ENCODE results near the gene GABRG3.

Gene GABRG3

GRCh38 chr15:26970712-26971210 is at the start of gene GABRG3:
Gene GABRG3, plus strand, starts transcription at chr15:26971181.
- DNase-seq: no peak

- no peak for DNase-seq
These were observed 49.5 kb upstream of the GABRG3 start for GRCh38 chr15:26921433-26921832.

GRCh38 chr15:26926081-26926480 is 44.9 kb upstream of the GABRG3 start:
- no peak for DNase-seq

- no peak for DNase-seq
These were observed 42.9 kb upstream of the GABRG3 start for GRCh38 chr15:26928051-26928450.

GRCh38 chr15:26929588-26929987 is 41.4 kb upstream of the GABRG3 start:
- no peak for DNase-seq

- no peak for DNase-seq
These were observed 36.1 kb upstream of the GABRG3 start for GRCh38 chr15:26934848-26935247.

- no peak for DNase-seq
These were observed 35.7 kb upstream of the GABRG3 start for GRCh38 chr15:26935322-26935721.

- DNase-seq: no peak
These were observed 34.5 kb upstream of the GABRG3 start for GRCh38 chr15:26936502-26936901.

GRCh38 chr15:26937134-26937533 is 33.8 kb upstream of the GABRG3 start:
- no peak for DNase-seq

GRCh38 chr15:26939398-26939797 is 31.6 kb upstream of the GABRG3 start:
- no peak for DNase-seq

GRCh38 chr15:26941489-26941888 is 29.5 kb upstream of the GABRG3 start:
- no peak for DNase-seq

GRCh38 chr15:26943866-26944265 is 27.1 kb upstream of the GABRG3 start:
- DNase-seq: no peak

GRCh38 chr15:26945046-26945445 is 25.9 kb upstream of the GABRG3 start:
- DNase-seq: no peak

- DNase-seq: no peak
These were observed 21.0 kb upstream of the GABRG3 start for GRCh38 chr15:26950001-26950400.

- no peak for DNase-seq
These were observed 16.6 kb upstream of the GABRG3 start for GRCh38 chr15:26954403-26954802.

- DNase-seq: no peak
These were observed 3.2 kb upstream of the GABRG3 start for GRCh38 chr15:26967719-26968269.

GRCh38 chr15:26968806-26969205 is 2.2 kb upstream of the GABRG3 start:
- no peak for DNase-seq

- no peak for DNase-seq
These were observed 464 bp downstream of the GABRG3 start for GRCh38 chr15:26971271-26972018.

GRCh38 chr15:26972636-26973035 is 1.7 kb downstream of the GABRG3 start:
- DNase-seq: no peak

- DNase-seq: no peak
These were observed 3.3 kb downstream of the GABRG3 start for GRCh38 chr15:26974120-26974780.

- DNase-seq: no peak
These were observed 10.5 kb downstream of the GABRG3 start for GRCh38 chr15:26981492-26981891.

GRCh38 chr15:26983822-26984221 is 12.8 kb downstream of the GABRG3 start:
- DNase-seq: no peak

GRCh38 chr15:26985050-26985449 is 14.1 kb downstream of the GABRG3 start:
- DNase-seq: no peak

- no peak for DNase-seq
These were observed 25.3 kb downstream of the GABRG3 start for GRCh38 chr15:26996250-26996649.

Data from EL (cell line).